ENCODE measurements around the gene CTSF. TPM values are rescaled to one million over a fixed set of nuclear protein-coding genes. Genes with fewer than 3 reads are reported as not detected.

The CTSF gene
- total and polyA plus RNA-seq, 2 of the 13 experiments (the other 11 are each of a cell fraction or from before 2014, with no cell fraction given), result not detected

DNA sequence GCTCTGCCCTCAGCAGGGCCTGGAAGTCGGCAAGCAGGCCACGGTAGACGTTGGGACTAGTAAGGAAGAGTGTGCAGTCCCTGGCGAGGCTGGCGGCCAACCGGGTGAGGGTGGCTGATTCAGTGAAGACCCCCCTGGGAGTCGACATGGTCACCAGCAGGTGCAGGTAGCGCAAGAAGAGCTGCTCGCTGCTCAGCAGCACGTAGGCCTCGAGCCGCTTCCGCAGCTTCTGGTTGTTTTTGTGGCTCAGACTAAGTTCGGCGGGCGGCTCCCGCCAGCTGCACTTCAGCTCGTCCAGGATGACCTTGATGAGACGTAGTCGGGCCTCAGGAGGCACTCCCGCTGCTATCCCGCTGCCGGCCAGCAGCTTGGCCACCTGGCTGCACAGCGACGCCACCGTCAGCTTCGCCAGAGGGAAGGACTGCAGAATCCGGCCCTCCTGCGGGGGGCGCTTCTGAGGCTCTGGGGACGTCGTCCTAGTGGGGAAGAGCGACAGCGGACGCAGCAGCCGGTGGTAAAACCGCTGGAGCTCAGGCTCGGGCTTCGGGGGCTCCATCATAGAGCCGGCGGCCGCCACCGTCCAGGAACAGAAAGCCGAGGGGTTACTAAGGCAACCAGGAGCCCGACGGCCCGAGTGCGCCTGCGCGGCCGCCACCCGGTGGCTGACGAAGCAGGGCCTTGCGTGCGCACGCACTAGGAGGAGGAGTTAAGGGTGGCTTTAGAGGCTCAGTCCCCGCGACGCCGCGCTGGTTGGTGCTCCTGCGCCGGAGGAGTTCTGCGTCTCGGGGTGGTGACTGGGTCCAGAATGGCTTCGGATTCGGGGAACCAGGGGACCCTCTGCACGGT lies 24.3 kb upstream of the CTSF start, which contains the start of the genes CCDC87 and CCS (continued):
- TF ChIP-seq MLXIP (CRISPR knock-in tag; IDR thresholded peaks at IDR 0.05; ENCODE audit: borderline replicate concordance), result no peak
- TF ChIP-seq, protein P1, sequence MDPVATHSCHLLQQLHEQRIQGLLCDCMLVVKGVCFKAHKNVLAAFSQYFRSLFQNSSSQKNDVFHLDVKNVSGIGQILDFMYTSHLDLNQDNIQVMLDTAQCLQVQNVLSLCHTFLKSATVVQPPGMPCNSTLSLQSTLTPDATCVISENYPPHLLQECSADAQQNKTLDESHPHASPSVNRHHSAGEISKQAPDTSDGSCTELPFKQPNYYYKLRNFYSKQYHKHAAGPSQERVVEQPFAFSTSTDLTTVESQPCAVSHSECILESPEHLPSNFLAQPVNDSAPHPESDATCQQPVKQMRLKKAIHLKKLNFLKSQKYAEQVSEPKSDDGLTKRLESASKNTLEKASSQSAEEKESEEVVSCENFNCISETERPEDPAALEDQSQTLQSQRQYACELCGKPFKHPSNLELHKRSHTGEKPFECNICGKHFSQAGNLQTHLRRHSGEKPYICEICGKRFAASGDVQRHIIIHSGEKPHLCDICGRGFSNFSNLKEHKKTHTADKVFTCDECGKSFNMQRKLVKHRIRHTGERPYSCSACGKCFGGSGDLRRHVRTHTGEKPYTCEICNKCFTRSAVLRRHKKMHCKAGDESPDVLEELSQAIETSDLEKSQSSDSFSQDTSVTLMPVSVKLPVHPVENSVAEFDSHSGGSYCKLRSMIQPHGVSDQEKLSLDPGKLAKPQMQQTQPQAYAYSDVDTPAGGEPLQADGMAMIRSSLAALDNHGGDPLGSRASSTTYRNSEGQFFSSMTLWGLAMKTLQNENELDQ (CRISPR knock-in tag; IDR thresholded peaks at IDR 0.05; ENCODE audit: borderline replicate concordance), result no peak
- TF ChIP-seq SATB2 (CRISPR knock-in tag; IDR thresholded peaks at IDR 0.05), result no peak
- no peak for TF ChIP-seq SRF (IDR thresholded peaks at IDR 0.05; ENCODE audit: low read depth, low read length)
- TF ChIP-seq REXO4 (CRISPR knock-in tag; IDR thresholded peaks at IDR 0.05; ENCODE audit: borderline replicate concordance), result no peak
- peak; percentile 11 for TF ChIP-seq FOXP4 (CRISPR knock-in tag; IDR thresholded peaks at IDR 0.05)
- TF ChIP-seq RNF2 (conservative IDR thresholded peaks at IDR 0.05; ENCODE audit: low read depth), result no peak
- TF ChIP-seq BATF2 (CRISPR knock-in tag; IDR thresholded peaks at IDR 0.05), result no peak
- peak; percentile 87 for TF ChIP-seq HDAC1 (CRISPR knock-in tag; IDR thresholded peaks at IDR 0.05)
- peak; percentile 53 for TF ChIP-seq FOXO1 (CRISPR knock-in tag; IDR thresholded peaks at IDR 0.05)
- TF ChIP-seq, protein P2, sequence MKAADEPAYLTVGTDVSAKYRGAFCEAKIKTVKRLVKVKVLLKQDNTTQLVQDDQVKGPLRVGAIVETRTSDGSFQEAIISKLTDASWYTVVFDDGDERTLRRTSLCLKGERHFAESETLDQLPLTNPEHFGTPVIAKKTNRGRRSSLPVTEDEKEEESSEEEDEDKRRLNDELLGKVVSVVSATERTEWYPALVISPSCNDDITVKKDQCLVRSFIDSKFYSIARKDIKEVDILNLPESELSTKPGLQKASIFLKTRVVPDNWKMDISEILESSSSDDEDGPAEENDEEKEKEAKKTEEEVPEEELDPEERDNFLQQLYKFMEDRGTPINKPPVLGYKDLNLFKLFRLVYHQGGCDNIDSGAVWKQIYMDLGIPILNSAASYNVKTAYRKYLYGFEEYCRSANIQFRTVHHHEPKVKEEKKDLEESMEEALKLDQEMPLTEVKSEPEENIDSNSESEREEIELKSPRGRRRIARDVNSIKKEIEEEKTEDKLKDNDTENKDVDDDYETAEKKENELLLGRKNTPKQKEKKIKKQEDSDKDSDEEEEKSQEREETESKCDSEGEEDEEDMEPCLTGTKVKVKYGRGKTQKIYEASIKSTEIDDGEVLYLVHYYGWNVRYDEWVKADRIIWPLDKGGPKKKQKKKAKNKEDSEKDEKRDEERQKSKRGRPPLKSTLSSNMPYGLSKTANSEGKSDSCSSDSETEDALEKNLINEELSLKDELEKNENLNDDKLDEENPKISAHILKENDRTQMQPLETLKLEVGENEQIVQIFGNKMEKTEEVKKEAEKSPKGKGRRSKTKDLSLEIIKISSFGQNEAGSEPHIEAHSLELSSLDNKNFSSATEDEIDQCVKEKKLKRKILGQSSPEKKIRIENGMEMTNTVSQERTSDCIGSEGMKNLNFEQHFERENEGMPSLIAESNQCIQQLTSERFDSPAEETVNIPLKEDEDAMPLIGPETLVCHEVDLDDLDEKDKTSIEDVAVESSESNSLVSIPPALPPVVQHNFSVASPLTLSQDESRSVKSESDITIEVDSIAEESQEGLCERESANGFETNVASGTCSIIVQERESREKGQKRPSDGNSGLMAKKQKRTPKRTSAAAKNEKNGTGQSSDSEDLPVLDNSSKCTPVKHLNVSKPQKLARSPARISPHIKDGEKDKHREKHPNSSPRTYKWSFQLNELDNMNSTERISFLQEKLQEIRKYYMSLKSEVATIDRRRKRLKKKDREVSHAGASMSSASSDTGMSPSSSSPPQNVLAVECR (CRISPR knock-in tag; IDR thresholded peaks at IDR 0.05; ENCODE audit: borderline replicate concordance), result peak; percentile 89; the same call in 1 of the 2 replicates
- peak; percentile 85 for TF ChIP-seq RFX3 (CRISPR knock-in tag; IDR thresholded peaks at IDR 0.05)
- peak; percentile 86 for TF ChIP-seq ZSCAN31 (CRISPR knock-in tag; IDR thresholded peaks at IDR 0.05; ENCODE audit: low read depth)
- TF ChIP-seq ZNF614 (CRISPR knock-in tag; IDR thresholded peaks at IDR 0.05; ENCODE audit: borderline replicate concordance), result peak; percentile 74; the same call in 1 of the 2 replicates
- TF ChIP-seq SMARCE1 (IDR thresholded peaks at IDR 0.05; ENCODE audit: borderline replicate concordance), result no peak
